Subcutaneous preadipocyte (primary cell): Measurements from ENCODE around the gene POMT1. TPM values are rescaled to one million over a fixed set of nuclear protein-coding genes. Genes with fewer than 3 reads are reported as not detected.

ENCODE experiments used
- small RNA-seq: library from RNA; depleted of rRNA; stranded (forward); fragments of <200 nt; gene quantifications from one replicate; pipeline ENCODE3, GENCODE V24; 2012
- total RNA-seq: library from RNA; depleted of rRNA; stranded (reverse); fragments of >200 nt; gene quantifications from 2 replicates; pipeline ENCODE4 v1.2.3, GENCODE V29; 2012

The POMT1 gene
- total RNA-seq: 17.8 and 19.1 TPM in 2 replicates

DNA sequence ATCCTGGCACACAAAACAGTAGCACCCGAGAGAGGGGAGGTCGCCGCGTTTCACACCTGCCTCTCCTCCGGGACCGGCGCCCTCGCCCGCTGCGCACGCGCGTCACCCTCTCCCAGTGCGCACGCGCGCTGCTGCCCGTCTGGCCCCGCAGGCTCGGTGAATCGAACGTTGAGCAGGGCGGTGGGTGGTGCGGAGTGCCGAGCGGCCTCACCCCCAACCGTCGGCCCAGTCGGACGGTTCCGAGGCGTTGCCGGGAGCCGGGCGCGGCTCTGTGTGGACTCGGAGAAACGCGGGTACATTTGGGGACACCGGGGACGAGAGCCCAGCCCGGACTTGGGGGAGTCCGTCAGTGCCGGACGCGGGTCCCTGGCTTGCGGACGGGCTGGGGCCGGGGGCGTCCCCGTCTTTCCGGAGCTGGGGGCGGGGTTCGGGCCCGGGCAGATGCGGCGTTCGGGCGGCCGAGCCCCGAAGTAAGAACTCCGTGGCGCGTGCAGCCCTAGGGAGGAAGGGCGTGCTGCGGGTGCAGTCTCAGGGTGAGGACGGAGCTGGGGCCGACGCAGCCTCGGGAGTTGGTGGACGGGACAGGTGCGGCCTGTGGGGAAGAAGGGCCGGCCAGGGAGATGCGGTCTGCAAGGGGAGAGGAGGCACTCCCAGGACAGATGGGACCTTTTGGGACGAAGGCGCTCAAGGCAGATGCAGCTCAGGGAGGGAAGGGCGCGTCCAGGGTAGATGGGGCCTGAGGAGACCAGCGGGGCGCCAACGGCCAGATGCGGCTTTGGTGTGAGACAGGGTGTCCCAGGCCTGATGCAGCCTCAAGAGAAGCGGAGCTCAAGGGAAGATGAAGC lies at the start of gene POMT1:
TSS of gene POMT1 (plus strand) at position 138 of the 845 bp plus-strand sequence. CDS start 1,301 bp downstream, outside the sequence.

DNA sequence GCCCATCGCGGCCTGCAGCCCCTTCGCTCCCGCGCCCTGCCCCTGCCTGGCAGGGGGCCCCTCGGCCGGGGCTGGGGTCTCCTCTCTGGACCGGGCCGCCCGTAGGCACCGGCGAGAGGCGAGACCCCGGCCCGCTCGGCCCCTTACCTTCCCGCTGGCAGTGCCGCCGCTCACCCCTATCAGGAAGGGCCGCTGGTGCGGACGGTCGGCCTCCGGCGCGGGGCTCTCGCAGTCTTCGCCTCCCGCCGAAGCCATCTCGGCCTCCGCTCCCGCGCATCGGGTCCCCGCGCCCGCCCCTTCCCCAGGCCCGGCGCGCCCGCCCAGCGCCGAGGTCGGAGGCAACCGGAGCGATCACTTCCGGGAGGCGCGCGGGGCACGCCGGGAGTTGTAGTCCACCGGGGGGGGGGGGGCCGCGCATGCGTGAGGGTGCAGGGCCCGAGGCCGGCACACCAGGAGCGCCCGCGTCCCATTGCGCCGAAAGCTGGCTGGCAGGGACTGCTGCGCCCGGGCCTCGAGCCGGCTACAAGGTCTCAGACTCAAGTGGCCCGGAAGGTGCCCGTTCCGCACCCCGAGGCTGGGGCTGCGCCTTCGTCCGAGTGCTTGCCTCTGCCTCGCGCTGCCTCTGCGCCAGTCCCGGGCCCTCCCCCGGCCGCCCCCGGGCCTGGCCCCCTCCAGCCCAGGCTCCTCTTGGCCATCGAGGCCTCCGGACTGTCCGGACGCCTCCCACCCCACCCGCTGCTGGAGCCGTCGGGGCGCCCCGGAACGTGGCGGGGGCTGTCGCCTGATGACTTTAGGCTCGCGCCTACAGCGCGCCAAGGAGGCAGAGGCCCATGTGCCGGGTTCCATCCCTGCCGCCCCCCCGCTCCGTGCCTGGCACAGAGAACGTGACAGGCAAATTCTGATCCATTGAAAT lies 28.5 kb downstream of the POMT1 start, which contains the start of gene UCK1:
TSS of gene UCK1 (minus strand) at position 344 of the 913 bp plus-strand sequence. CDS start at position 255, 89 bp downstream.

GRCh38 chr9:131545003-131545785 lies 42.5 kb downstream of the POMT1 start, which contains the start of gene PRRT1B:
Gene PRRT1B (plus strand): TSS chr9:131545523. CDS start chr9:131545616, 93 bp downstream.

Small RNA genes lying within 50 kb of the gene (small RNA-seq; reads per million reads assigned to genes)
- gene SNORD62A: 3.1 reads per million, percentile 87 among the genes with 10 or more reads in this experiment
- 6.2 reads per million, percentile 93 among the genes with 10 or more reads in this experiment for gene SNORD62B

Other genes starting within 250 kb of the POMT1 start
- gene FAM78A, start 226.4 kb upstream of the POMT1 start, total RNA-seq: 0.59 and 0.73 TPM in 2 replicates
- gene PLPP7, start 213.2 kb upstream of the POMT1 start, total RNA-seq: 7.8 and 13.6 TPM in 2 replicates
- 57.3 and 57.7 TPM in 2 replicates for gene PRRC2B, start 108.8 kb upstream of the POMT1 start, total RNA-seq
- gene UCK1, start 28.3 kb downstream of the POMT1 start, total RNA-seq: 11.0 and 12.9 TPM in 2 replicates
- gene PRRT1B, start 42.6 kb downstream of the POMT1 start, total RNA-seq: not detected in 2 replicates
- gene RAPGEF1, start 237.2 kb downstream of the POMT1 start, total RNA-seq: 27.0 and 36.4 TPM in 2 replicates